Common myeloid progenitor, CD34-positive (primary cell): ENCODE measurements around the gene PLEKHO2.

Source experiments
- CTCF ChIA-PET: fragments of 350-600 bp; sonication (Branson Sonifier 250); formaldehyde crosslinking; loops from one replicate; lab custom pipeline; 2021; ENCODE audit warnings: antibody characterized with exemption; lab: Charles Lee
- POLR2A ChIA-PET: fragments of 350-600 bp; sonication (Branson Sonifier 250); formaldehyde crosslinking; loops from one replicate; lab custom pipeline; 2021; ENCODE audit warnings: antibody characterized with exemption; lab: Charles Lee
- DNase-seq, 3 donors: peaks; one replicate each; pipeline versions ENCODE4 v3.0.0 to v3.0.0-alpha.2; 2013
- H3K27ac ChIP-seq, 2 experiments: 1 replicate in 1 of 2; 2 replicates in 1 of 2; pipeline ENCODE4 v1.7.0; 2013; ENCODE audit warnings: inconsistent platforms in 2 of 2, low read length in 2 of 2, mild to moderate bottlenecking in 2 of 2, low read depth in 1 of 2, moderate library complexity in 1 of 2; ENCODE audit not compliant: severe bottlenecking in 2 of 2, insufficient read depth in 1 of 2, poor library complexity in 1 of 2
- H3K27me3 ChIP-seq, 5 experiments: replicated peaks in 2 of 5; 1 replicate in 3 of 5; 2 replicates in 2 of 5; pipeline versions ENCODE4 v1.6.1 to v1.7.0; 2013; ENCODE audit warnings: low read length in 4 of 5, mild to moderate bottlenecking in 2 of 5, moderate library complexity in 2 of 5, inconsistent platforms in 1 of 5; ENCODE audit not compliant: insufficient read depth in 5 of 5, control insufficient read depth in 4 of 5
- H3K36me3 ChIP-seq, 4 experiments: 1 replicate in 2 of 4; 2 replicates in 2 of 4; pipeline versions ENCODE4 v1.6.1 to v1.7.0; 2013; ENCODE audit warnings: low read length in 3 of 4, control low read depth in 1 of 4, mild to moderate bottlenecking in 1 of 4; ENCODE audit not compliant: control insufficient read depth in 4 of 4, insufficient read depth in 4 of 4
- H3K4me1 ChIP-seq, 4 experiments: 1 replicate in 3 of 4; 2 replicates in 1 of 4; pipeline versions ENCODE4 v1.6.1 to v1.7.1; 2013; ENCODE audit warnings: low read length in 3 of 4, mild to moderate bottlenecking in 3 of 4, control low read depth in 1 of 4, inconsistent platforms in 1 of 4, moderate library complexity in 1 of 4; ENCODE audit not compliant: control insufficient read depth in 4 of 4, insufficient read depth in 4 of 4; ENCODE audit errors: control extremely low read depth in 1 of 4
- H3K4me3 ChIP-seq, 7 experiments: 1 replicate in 4 of 7; 2 replicates in 3 of 7; pipeline versions ENCODE4 v1.5.1 to v1.7.0; 2013; ENCODE audit warnings: mild to moderate bottlenecking in 7 of 7, low read length in 6 of 7, moderate library complexity in 6 of 7, inconsistent platforms in 2 of 7, low read depth in 2 of 7, control low read depth in 1 of 7; ENCODE audit not compliant: insufficient read depth in 4 of 7, control insufficient read depth in 1 of 7; ENCODE audit errors: extremely low read depth in 1 of 7
- H3K9me3 ChIP-seq, 5 experiments: 1 replicate in 4 of 5; 2 replicates in 1 of 5; pipeline versions ENCODE4 v1.6.1 to v1.7.1; 2013; ENCODE audit warnings: low read length in 4 of 5, mild to moderate bottlenecking in 2 of 5, inconsistent platforms in 1 of 5, low read depth in 1 of 5, moderate library complexity in 1 of 5; ENCODE audit not compliant: control insufficient read depth in 4 of 5, insufficient read depth in 2 of 5; ENCODE audit errors: control extremely low read depth in 1 of 5
- WGBS: methylation state at CpG from one replicate; pipeline ENCODE4 v1.1.5; 2013; ENCODE audit not compliant: insufficient coverage; 5-methylcytosine and 5-hydroxymethylcytosine counted together

The PLEKHO2 gene

GRCh38 chr15:64859226-64859625 is 17.5 kb downstream of the PLEKHO2 start:
- H3K4me1 ChIP-seq: peaks cover 0 to 37% (median 35%) of the 10 kb centered on the region in 4 experiments
- ChIA-PET CTCF (interaction anchor here (1.0 to 2.6 kb wide), 4 partner anchors 8 to 35 kb away, joined by 4 to 12 read pairs (median 6); no protein-coding TSS in a partner anchor), POLR2A (no interaction called here)
- 100% methylated on average over 2 of the region's 2 CpGs for WGBS
- no peak overlapping the region for H3K27ac ChIP-seq
- peaks cover 17 to 88% (median 54%) of the 10 kb centered on the region in 4 experiments for H3K36me3 ChIP-seq
- H3K27me3 ChIP-seq: no peaks in the 10 kb centered on the region
- no peak overlapping the region for H3K4me3 ChIP-seq
- no peaks in the 10 kb centered on the region for H3K9me3 ChIP-seq
- no peak for DNase-seq

GRCh38 chr15:64861331-64861730 is 19.6 kb downstream of the PLEKHO2 start:
- no peak overlapping the region for H3K27ac ChIP-seq
- no peak overlapping the region for H3K4me3 ChIP-seq
- no peaks in the 10 kb centered on the region for H3K9me3 ChIP-seq
- no peak for DNase-seq
- H3K4me1 ChIP-seq: peaks cover 0 to 27% (median 23%) of the 10 kb centered on the region in 4 experiments
- POLR2A ChIA-PET: no interaction called here
- peaks cover 7 to 88% (median 55%) of the 10 kb centered on the region in 4 experiments for H3K36me3 ChIP-seq
- WGBS: 98% methylated on average over 10 of the region's 11 CpGs
- no peaks in the 10 kb centered on the region for H3K27me3 ChIP-seq
- CTCF ChIA-PET: interaction anchor here (1.5 to 2.1 kb wide), 6 partner anchors 9 to 45 kb away, joined by 3 to 6 read pairs (median 4); no protein-coding TSS in a partner anchor

- Histone ChIP-seq H3K4me3 (no peak overlapping the region), H3K36me3 (peaks cover 7 to 88% (median 57%) of the 10 kb centered on the region in 4 experiments), H3K4me1 (peaks cover 0 to 21% (median 16%) of the 10 kb centered on the region in 4 experiments), H3K27ac (no peak overlapping the region), H3K27me3 (no peaks in the 10 kb centered on the region), H3K9me3 (no peaks in the 10 kb centered on the region)
- ChIA-PET CTCF (interaction anchor here (0.9 to 2.1 kb wide), 8 partner anchors 8 to 45 kb away, joined by 3 to 6 read pairs (median 4); no protein-coding TSS in a partner anchor), POLR2A (no interaction called here)
- 96% methylated on average over 4 of the region's 4 CpGs for WGBS
- no peak for DNase-seq
Measured at GRCh38 chr15:64861960-64862359, 20.2 kb downstream of the PLEKHO2 start.

DNA sequence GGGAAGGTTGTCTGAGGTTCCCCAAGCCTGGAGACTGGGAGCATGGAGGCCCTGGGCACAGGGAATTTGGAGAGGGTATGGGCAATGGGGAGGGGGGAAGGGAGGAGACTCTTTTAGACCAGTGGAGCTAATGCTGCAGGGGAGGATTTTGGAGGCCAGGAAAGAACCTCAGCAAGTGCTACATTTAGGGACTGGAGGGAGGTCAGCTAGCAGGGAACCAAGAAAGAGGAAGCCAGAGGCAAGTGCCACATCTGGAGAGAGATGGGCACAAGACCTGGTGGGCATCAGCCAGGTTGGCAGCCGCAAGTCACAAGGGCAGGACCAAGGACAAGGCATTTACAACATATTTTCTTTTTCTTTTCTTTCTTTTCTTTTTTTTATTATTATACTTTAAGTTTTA is 20.7 kb downstream of the PLEKHO2 start:
- POLR2A ChIA-PET: no interaction called here
- Histone ChIP-seq H3K9me3 (no peaks in the 10 kb centered on the region), H3K27me3 (no peaks in the 10 kb centered on the region), H3K4me1 (peaks cover 0 to 16% (median 12%) of the 10 kb centered on the region in 4 experiments), H3K27ac (no peak overlapping the region), H3K4me3 (no peak overlapping the region), H3K36me3 (peaks cover 7 to 88% (median 58%) of the 10 kb centered on the region in 4 experiments)
- CTCF ChIA-PET: interaction anchor here (0.9 to 2.1 kb wide), 5 partner anchors 12 to 32 kb away, joined by 3 to 6 read pairs (median 3); no protein-coding TSS in a partner anchor
- no peak for DNase-seq
- WGBS: no CpG with 5 or more reads among the region's 1 CpG

- Histone ChIP-seq H3K4me1 (peaks cover 0 to 6% (median under 1%) of the 10 kb centered on the region in 4 experiments), H3K36me3 (peaks cover 6 to 81% (median 59%) of the 10 kb centered on the region in 4 experiments), H3K9me3 (no peaks in the 10 kb centered on the region), H3K27ac (no peak overlapping the region), H3K27me3 (no peaks in the 10 kb centered on the region), H3K4me3 (no peak overlapping the region)
- 100% methylated on average over 1 of the region's 1 CpG for WGBS
- no peak for DNase-seq
- ChIA-PET CTCF (interaction anchor here (0.7 to 3.7 kb wide), 4 partner anchors 8 to 30 kb away, joined by 3 to 14 read pairs (median 4); no protein-coding TSS in a partner anchor), POLR2A (no interaction called here)
Measured at GRCh38 chr15:64864068-64864467, 22.4 kb downstream of the PLEKHO2 start.

- 92% methylated on average over 11 of the region's 12 CpGs for WGBS
Measured at GRCh38 chr15:64865126-64865997, 23.6 kb downstream of the PLEKHO2 start.

More at GRCh38 chr15:64865126-64865997, 23.6 kb downstream of the PLEKHO2 start:
- H3K4me1 ChIP-seq: peaks cover 0 to 14% (median 7%) of the 10 kb centered on the region in 4 experiments
- no peak overlapping the region for H3K27ac ChIP-seq
- ChIA-PET CTCF (interaction anchor here (1.0 to 3.7 kb wide), 3 partner anchors 9 to 19 kb away, joined by 3 to 14 read pairs (median 6); no protein-coding TSS in a partner anchor), POLR2A (interaction anchor here (2.0 kb wide), 1 partner anchor 28 kb away, joined by 7 read pairs; no protein-coding TSS in a partner anchor)
- DNase-seq: no peak
- H3K36me3 ChIP-seq: peaks cover 2 to 68% (median 47%) of the 10 kb centered on the region in 4 experiments
- no peaks in the 10 kb centered on the region for H3K9me3 ChIP-seq
- no peak overlapping the region for H3K4me3 ChIP-seq
- no peaks in the 10 kb centered on the region for H3K27me3 ChIP-seq
